Measurements from ENCODE around the gene SEC22A. TPM values are rescaled to one million over a fixed set of nuclear protein-coding genes. Genes with fewer than 3 reads are reported as not detected.
"Not testable (repeated sequence)": the region's sequence is repeated elsewhere in the genome, so short reads cannot be mapped to it uniquely, and the experiment has no call there.

SEC22A gene
- total RNA-seq, 1 donor from 2014 or later: 20.5 TPM

GRCh38 chr3:123169930-123170329, 31.8 kb upstream of the SEC22A start:
- DNase-seq (ENCODE audit: low spot score): no peak

GRCh38 chr3:123180791-123181190, 21.0 kb upstream of the SEC22A start:
- DNase-seq (ENCODE audit: low spot score): no peak

GRCh38 chr3:123186695-123187094, 15.0 kb upstream of the SEC22A start:
- DNase-seq (ENCODE audit: low spot score): no peak

GRCh38 chr3:123188058-123188457, 13.7 kb upstream of the SEC22A start:
- DNase-seq (ENCODE audit: low spot score): no peak

- no peak for DNase-seq (ENCODE audit: low spot score)
Observed at GRCh38 chr3:123193448-123194101, 8.2 kb upstream of the SEC22A start.

GRCh38 chr3:123194552-123194951, 7.2 kb upstream of the SEC22A start:
- DNase-seq (ENCODE audit: low spot score): no peak

GRCh38 chr3:123198372-123198771, 3.4 kb upstream of the SEC22A start:
- no peak for DNase-seq (ENCODE audit: low spot score)

- no peak for DNase-seq (ENCODE audit: low spot score)
Observed at GRCh38 chr3:123201223-123201556, 553 bp upstream of the SEC22A start.

GRCh38 chr3:123202451-123202850, 708 bp downstream of the SEC22A start:
- DNase-seq (ENCODE audit: low spot score): peak; percentile 12

GRCh38 chr3:123218990-123219389, 17.2 kb downstream of the SEC22A start:
- DNase-seq (ENCODE audit: low spot score): no peak

- not testable (repeated sequence) for DNase-seq (ENCODE audit: low spot score)
Observed at GRCh38 chr3:123221369-123221768, 19.6 kb downstream of the SEC22A start.

GRCh38 chr3:123225016-123225415, 23.3 kb downstream of the SEC22A start:
- no peak for DNase-seq (ENCODE audit: low spot score)

- no peak for DNase-seq (ENCODE audit: low spot score)
Observed at GRCh38 chr3:123226549-123226948, 24.8 kb downstream of the SEC22A start.

GRCh38 chr3:123229145-123229544, 27.4 kb downstream of the SEC22A start:
- DNase-seq (ENCODE audit: low spot score): no peak

- no peak for DNase-seq (ENCODE audit: low spot score)
Observed at GRCh38 chr3:123236902-123237301, 35.2 kb downstream of the SEC22A start.

GRCh38 chr3:123239186-123239585, 37.4 kb downstream of the SEC22A start:
- not testable (repeated sequence) for DNase-seq (ENCODE audit: low spot score)

- DNase-seq (ENCODE audit: low spot score): no peak
Observed at GRCh38 chr3:123239756-123240155, 38.0 kb downstream of the SEC22A start.

- DNase-seq (ENCODE audit: low spot score): peak; percentile 15
Observed at GRCh38 chr3:123244128-123244527, 42.4 kb downstream of the SEC22A start.

- no peak for DNase-seq (ENCODE audit: low spot score)
Observed at GRCh38 chr3:123246866-123247265, 45.1 kb downstream of the SEC22A start.

GRCh38 chr3:123256256-123256655, 54.5 kb downstream of the SEC22A start:
- DNase-seq (ENCODE audit: low spot score): no peak

GRCh38 chr3:123258359-123258758, 56.6 kb downstream of the SEC22A start:
- DNase-seq (ENCODE audit: low spot score): no peak

GRCh38 chr3:123258811-123259420, 57.2 kb downstream of the SEC22A start:
- peak; percentile 49 for DNase-seq (ENCODE audit: low spot score)

GRCh38 chr3:123261666-123262065, 59.9 kb downstream of the SEC22A start:
- no peak for DNase-seq (ENCODE audit: low spot score)

- peak; percentile 28 for DNase-seq (ENCODE audit: low spot score)
Observed at GRCh38 chr3:123262226-123262625, 60.5 kb downstream of the SEC22A start.

Measured in umbilical cord (tissue), 2 donors.